Astrocyte of the hippocampus (primary cell): Measurements from ENCODE around the gene RNU7-1.

Experiments
- DNase-seq: peaks from one replicate; pipeline ENCODE4 v3.0.0; 2011; ENCODE audit warnings: low read depth, low spot score

RNU7-1 gene

GRCh38 chr12:6936636-6937480, 6.8 kb upstream of the RNU7-1 start:
- no peak for DNase-seq

DNA sequence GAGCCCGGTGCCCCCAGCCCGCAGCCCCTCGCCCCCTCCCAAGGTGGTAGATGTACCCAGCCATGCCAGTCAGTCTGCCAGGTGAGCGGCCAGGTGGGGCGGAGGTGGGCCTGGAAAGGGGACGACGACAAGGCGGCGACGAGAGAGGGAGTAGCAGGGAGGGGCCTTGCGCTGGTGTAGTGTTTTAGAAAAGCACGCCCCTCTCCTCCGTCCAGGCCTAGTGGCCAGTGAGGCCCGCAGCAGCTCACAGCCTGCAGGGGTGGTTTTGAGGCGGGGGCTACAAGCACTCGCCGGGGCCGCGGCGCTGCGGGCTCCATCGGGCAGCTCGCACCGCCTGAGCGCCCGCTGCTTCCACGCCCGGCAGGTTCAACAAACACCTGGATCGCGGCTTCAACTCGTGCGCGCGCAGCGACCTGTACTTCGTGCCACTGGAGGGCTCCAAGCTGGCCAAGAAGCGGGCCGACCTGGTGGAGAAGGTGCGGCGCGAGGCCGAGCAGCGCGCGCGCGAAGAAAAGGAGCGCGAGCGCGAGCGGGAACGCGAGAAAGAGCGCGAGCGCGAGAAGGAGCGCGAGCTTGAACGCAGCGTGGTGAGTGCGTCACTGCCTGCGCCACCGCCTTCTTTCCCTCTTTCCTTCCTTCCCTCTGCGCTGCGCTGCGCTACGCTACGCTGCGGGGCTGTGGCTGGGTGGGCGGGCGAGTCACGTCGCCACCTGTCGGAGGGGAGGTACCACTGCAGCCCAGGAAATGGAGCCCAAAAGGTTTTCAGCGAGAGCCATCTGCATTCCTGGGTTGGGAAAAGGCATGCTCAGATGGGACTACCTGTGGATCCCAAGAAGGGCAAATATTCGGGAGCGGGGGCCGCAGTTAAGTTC, 5.9 kb upstream of the RNU7-1 start:
- peak; percentile 98 for DNase-seq

DNA sequence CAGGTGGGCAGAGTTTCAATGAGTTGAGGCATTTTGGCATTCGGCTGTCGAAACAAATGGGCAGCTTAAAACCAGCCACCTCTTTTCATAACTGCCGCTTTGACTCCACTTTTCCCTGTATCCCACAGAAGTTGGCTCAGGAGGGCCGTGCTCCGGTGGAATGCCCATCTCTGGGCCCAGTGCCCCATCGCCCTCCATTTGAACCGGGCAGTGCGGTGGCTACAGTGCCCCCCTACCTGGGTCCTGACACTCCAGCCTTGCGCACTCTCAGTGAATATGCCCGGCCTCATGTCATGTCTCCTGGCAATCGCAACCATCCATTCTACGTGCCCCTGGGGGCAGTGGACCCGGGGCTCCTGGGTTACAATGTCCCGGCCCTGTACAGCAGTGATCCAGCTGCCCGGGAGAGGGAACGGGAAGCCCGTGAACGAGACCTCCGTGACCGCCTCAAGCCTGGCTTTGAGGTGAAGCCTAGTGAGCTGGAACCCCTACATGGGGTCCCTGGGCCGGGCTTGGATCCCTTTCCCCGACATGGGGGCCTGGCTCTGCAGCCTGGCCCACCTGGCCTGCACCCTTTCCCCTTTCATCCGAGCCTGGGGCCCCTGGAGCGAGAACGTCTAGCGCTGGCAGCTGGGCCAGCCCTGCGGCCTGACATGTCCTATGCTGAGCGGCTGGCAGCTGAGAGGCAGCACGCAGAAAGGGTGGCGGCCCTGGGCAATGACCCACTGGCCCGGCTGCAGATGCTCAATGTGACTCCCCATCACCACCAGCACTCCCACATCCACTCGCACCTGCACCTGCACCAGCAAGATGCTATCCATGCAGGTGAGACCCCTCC, 5.0 kb upstream of the RNU7-1 start:
- DNase-seq: no peak

DNA sequence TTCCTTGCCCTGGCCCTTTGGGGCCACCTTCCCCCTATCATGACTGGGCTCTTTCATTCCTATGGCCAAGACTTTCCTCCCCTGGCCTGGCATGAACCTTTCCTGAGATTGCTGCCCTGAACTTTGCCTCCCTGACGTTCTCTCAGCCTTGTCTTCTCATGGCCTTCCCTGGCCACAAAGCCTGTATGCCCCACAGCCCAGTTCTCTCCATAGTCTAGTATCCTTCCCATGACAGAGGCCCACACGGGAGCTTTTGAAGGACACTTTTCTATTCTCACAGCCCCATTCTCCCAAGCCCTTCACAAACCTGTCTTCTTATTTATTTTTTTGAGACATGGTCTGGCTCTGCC, 4.5 kb upstream of the RNU7-1 start:
- DNase-seq: no peak

GRCh38 chr12:6941267-6941666, 2.3 kb upstream of the RNU7-1 start:
- DNase-seq: no peak

- DNase-seq: no peak
These were observed 1.8 kb upstream of the RNU7-1 start for GRCh38 chr12:6941782-6942181.

DNA sequence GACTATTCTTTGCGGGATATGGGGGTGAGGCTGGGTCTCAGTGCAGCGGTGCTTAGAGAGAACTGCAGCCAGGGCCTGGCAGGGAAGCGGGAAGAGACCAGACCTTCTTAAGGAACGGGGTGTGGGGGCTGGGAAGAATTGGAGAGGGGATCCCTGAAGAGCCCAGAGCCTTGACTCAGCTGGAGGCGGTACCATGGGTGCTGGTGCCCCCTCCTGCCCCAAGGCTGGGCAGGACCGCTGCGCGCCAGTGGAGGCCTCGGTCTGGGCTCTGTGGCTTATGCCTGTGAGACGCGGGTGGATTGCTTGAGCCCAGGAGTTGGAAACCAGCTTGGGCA, 1.3 kb upstream of the RNU7-1 start:
- DNase-seq: peak; percentile 43

- DNase-seq: peak; percentile 94
These were observed 261 bp upstream of the RNU7-1 start for GRCh38 chr12:6943389-6943721.

GRCh38 chr12:6944381-6945186, 968 bp downstream of the RNU7-1 start:
- peak; percentile 96 for DNase-seq

- no peak for DNase-seq
These were observed 2.0 kb downstream of the RNU7-1 start for GRCh38 chr12:6945613-6946012.

DNA sequence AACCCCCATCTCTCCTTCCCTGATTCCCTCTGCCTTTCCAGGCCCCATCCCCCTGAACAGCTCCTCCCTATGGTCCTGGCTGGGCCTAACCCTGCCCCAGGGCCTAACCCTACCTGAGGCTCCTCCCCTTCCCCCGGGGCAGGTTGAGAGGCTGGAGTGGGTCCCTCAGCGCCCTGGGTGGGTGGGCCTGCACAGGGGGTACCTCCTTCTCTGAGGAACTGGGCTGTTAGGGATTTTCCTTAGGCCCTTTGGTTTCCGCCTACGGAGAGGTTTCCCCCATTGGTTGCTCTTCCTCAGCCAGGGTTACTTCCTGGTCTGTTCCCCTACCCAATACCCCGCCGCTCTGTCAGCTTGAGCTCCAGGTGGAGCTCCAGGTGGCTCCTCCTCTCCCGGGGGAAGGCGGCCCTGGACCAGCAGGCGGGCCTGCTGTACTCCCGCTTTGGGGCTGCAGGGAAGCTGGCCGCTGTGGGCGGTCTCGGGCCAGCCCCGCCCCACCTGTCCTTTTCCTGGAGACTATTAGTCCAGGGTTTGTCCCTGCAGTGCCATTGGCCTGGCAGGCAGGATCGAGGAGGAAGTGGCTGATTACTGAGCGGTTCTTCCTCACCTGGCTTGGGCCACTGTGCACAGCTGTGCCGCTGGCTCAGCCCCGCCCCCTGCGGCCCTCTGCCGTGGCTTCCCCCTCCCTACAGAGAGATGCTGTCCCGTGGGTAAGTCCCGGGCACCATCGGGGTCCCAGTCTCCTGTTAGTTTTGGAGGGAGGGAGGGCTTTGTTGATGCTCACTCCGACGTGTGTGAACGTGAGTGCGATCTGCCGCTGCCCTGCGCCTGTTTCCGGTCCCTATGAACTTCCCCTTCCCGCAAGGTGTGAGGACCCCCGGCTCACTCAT, 2.7 kb downstream of the RNU7-1 start:
- peak; percentile 44 for DNase-seq

DNA sequence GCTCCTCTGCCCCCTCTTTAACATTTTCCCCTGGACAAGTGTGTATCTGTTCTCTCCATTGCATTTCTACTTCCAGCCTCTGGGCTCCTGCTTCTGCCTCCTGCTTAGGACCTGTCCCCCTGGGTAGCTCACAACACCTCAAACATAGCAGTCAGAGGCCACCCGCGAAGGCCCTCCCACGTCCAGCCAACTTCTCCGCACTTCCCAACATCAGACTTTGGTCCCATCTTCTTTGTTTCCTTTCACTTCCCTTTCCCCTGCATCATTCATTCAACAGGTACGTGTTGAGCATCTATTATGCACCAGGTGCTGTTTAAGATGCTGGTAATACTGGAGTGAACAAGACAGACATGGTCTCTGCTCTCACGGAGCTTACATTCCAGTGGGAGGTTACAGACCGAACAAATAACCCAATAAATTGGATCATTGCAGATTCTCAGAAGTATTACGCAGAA, 3.3 kb downstream of the RNU7-1 start:
- no peak for DNase-seq

- DNase-seq: no peak
These were observed 4.0 kb downstream of the RNU7-1 start for GRCh38 chr12:6947615-6948014.

GRCh38 chr12:6948873-6949594, 5.4 kb downstream of the RNU7-1 start:
- no peak for DNase-seq

- no peak for DNase-seq
These were observed 6.8 kb downstream of the RNU7-1 start for GRCh38 chr12:6950401-6950801.

- no peak for DNase-seq
These were observed 7.4 kb downstream of the RNU7-1 start, which contains the start of gene PTPN6 for GRCh38 chr12:6950811-6951540. Gene PTPN6, plus strand, starts transcription at chr12:6951356. Its CDS starts 157 bp downstream, at chr12:6951513.

- DNase-seq: no peak
These were observed 8.0 kb downstream of the RNU7-1 start for GRCh38 chr12:6951551-6952120.

GRCh38 chr12:6952121-6952862, 8.7 kb downstream of the RNU7-1 start:
- no peak for DNase-seq
